Mesodermal cell (in vitro differentiated cells): ENCODE results near the gene EIF5B.

Experiments used
- H3K27ac ChIP-seq: 2 replicates; pipeline ENCODE4 v1.7.0; 2013; ENCODE audit warnings: mild to moderate bottlenecking, low read depth, low read length, moderate library complexity; ENCODE audit not compliant: severe bottlenecking
- H3K36me3 ChIP-seq: 2 replicates; pipeline ENCODE4 v1.7.1; 2013; ENCODE audit warnings: mild to moderate bottlenecking, low read length, moderate library complexity; ENCODE audit not compliant: control insufficient read depth, insufficient read depth
- H3K4me1 ChIP-seq: one replicate; pipeline ENCODE4 v1.7.1; 2013; ENCODE audit warnings: mild to moderate bottlenecking, low read length; ENCODE audit not compliant: insufficient read depth, control insufficient read depth, poor library complexity, severe bottlenecking
- H3K4me3 ChIP-seq: 2 replicates; pipeline ENCODE4 v1.7.0; 2013; ENCODE audit warnings: low read length, control low read depth, mild to moderate bottlenecking; ENCODE audit not compliant: insufficient read depth, poor library complexity, severe bottlenecking; ENCODE audit errors: extremely low read depth
- H3K9me3 ChIP-seq: 2 replicates; pipeline ENCODE4 v1.7.1; 2013; ENCODE audit warnings: mild to moderate bottlenecking, low read length, moderate library complexity; ENCODE audit not compliant: control insufficient read depth
- WGBS, 2 experiments: methylation state at CpG; one replicate each; pipeline ENCODE4 v1.1.5; 2013; ENCODE audit warnings: missing lambda C conversion rate in 2 of 2; ENCODE audit not compliant: insufficient coverage in 2 of 2; 5-methylcytosine and 5-hydroxymethylcytosine counted together

Gene EIF5B

DNA sequence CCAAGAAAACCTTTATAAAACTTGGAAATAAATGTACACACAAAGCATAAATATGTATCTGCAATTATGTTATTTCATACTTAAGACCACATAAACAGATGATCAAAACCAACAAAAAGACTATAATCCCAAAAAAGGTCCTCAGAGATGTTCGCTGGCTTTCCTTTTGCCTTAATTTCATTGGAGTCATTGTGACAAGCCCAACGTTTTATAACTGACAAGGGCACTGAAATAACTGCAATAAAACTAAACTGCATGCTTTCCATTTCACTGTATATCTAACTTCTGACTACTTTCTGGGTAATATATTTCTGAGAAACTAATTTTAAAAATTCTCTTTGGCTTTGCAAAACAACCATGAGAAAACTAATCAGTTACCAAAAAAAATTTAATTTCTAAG lies 96.2 kb downstream of the EIF5B start:
- H3K36me3 ChIP-seq = peaks cover 39% of the 10 kb centered on the region
- no peak overlapping the region for H3K4me3 ChIP-seq
- H3K4me1 ChIP-seq = no peaks in the 10 kb centered on the region
- no peak overlapping the region for H3K27ac ChIP-seq
- H3K9me3 ChIP-seq = no peaks in the 10 kb centered on the region
- 89 to 100% methylated on average over 2 of the region's 2 CpGs for WGBS, 2 experiments

DNA sequence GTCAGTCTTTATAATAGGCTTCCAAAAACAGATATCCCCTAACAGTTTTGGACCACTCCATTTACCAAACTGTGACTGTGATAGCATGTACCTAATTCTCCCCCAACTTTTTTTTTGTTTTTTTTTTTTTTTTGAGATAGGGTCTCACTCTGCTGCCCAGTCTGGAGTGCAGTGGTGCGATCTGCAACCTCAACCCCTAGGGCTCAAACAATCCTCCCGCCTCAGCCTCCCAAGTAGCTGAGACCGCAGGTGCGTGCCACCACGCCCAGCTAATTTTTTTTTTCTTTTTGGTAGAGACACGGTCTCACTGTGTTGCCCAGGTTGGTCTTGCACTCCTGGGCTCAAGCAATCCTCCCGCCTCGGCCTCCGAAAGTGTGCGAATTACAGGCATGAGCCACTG lies 99.7 kb downstream of the EIF5B start:
- H3K9me3 ChIP-seq = no peaks in the 10 kb centered on the region
- H3K4me1 ChIP-seq = no peaks in the 10 kb centered on the region
- no peak overlapping the region for H3K4me3 ChIP-seq
- no peak overlapping the region for H3K27ac ChIP-seq
- WGBS, 2 experiments = 98% methylated on average over 9 of the region's 10 CpGs
- peaks cover 27% of the 10 kb centered on the region for H3K36me3 ChIP-seq

DNA sequence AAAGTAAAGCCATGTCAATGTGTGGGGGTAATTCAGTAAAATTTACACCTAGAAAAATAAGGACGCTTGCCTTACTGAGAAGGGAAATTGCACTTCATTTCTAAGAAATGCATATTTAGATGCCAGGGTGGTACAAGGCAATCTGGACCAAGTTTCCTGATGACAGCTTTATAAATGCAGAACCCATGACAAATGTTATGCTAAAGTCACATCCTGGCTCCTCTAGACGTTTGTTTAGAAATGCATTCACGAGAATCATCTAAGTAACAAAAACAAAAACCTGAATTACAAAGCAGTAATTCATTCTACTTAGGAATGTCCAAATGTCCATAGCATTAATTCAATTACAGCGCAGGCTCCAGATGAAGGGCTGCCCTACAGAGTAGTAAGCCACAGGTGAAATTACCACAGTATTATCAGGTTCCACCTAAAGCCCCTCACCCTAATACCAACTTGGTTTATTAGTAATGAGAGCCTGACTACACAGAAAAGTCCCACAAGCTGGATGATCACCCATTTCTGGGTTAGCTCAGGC lies 102.8 kb downstream of the EIF5B start:
- Histone ChIP-seq H3K36me3 (peaks cover 27% of the 10 kb centered on the region), H3K27ac (no peak overlapping the region), H3K9me3 (no peaks in the 10 kb centered on the region), H3K4me3 (no peak overlapping the region), H3K4me1 (no peaks in the 10 kb centered on the region)
- 75 to 84% methylated on average over 2 to 4 of the region's 4 CpGs for WGBS, 2 experiments

DNA sequence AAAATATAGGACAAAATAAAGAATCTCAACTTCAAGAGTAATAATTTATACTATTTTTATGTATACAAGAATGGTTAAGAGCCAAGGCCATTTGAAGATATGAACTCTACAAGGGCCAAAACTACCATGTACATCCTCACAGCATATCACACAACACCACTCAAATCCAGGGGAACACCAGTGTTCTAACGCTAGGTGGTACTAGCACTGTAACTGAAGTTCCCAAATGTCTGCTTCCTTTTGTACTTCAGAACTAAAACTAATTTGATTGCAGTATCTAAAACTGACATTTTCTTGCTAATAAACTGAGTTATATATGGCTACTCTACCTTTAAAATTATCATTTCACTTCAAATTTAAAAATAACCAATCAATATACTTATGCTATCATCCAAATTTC lies 105.6 kb downstream of the EIF5B start:
- 67% methylated on average over 1 of the region's 1 CpG; no CpG with 5 or more reads in 1 of the 2 experiments for WGBS, 2 experiments
- H3K9me3 ChIP-seq = no peaks in the 10 kb centered on the region
- H3K36me3 ChIP-seq = peaks cover 39% of the 10 kb centered on the region
- H3K4me1 ChIP-seq = no peaks in the 10 kb centered on the region
- H3K27ac ChIP-seq = no peak overlapping the region
- no peak overlapping the region for H3K4me3 ChIP-seq

GRCh38 chr2:99444222-99444621 lies 107.0 kb downstream of the EIF5B start:
- WGBS, 2 experiments = 92 to 96% methylated on average over 2 of the region's 2 CpGs
- Histone ChIP-seq H3K4me1 (no peaks in the 10 kb centered on the region), H3K9me3 (no peaks in the 10 kb centered on the region), H3K4me3 (no peak overlapping the region), H3K36me3 (peaks cover 46% of the 10 kb centered on the region), H3K27ac (no peak overlapping the region)

DNA sequence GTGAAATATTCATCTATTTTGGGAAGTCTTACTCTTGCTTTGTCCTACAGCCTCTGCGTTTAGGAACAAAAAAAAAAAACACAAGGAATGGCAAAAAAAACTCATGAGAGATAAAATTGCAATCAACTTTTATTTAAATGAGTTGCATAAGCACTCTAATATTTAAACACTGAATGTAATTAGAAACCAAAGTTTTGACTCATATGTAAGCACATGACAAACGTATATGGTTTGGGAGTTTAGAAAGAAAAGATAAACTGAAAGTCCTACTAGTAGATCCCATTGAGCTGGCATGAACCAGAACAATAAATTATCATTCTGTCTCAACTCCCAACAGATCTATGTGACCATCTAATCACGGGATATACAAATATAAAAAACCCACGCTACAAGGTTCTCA lies 107.9 kb downstream of the EIF5B start:
- no peak overlapping the region for H3K27ac ChIP-seq
- no peaks in the 10 kb centered on the region for H3K9me3 ChIP-seq
- no peaks in the 10 kb centered on the region for H3K4me1 ChIP-seq
- WGBS, 2 experiments = 93% methylated on average over 2 of the region's 4 CpGs
- H3K36me3 ChIP-seq = peaks cover 47% of the 10 kb centered on the region
- H3K4me3 ChIP-seq = no peak overlapping the region

DNA sequence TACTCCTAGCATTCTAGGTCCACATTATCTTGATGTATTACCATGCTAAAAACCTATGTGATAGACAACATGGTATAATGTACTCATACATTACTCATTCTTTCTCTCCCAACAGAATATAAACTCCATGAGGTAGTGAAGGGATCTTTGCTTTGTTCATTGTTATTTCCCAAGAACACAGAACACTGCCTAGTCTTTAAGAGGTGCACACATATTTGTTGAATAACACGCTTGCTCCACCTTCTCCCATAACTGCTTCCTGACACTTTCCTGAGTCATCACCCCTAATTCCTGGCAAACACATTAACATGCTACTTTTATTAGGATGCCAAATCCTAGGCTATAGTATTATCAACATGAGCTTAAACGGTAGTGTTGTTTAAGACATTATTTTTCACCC lies 111.4 kb downstream of the EIF5B start:
- Histone ChIP-seq H3K4me1 (no peaks in the 10 kb centered on the region), H3K9me3 (no peaks in the 10 kb centered on the region), H3K4me3 (no peak overlapping the region), H3K27ac (no peak overlapping the region), H3K36me3 (peaks cover 57% of the 10 kb centered on the region)
- WGBS, 2 experiments = 75 to 90% methylated on average over 1 of the region's 2 CpGs

DNA sequence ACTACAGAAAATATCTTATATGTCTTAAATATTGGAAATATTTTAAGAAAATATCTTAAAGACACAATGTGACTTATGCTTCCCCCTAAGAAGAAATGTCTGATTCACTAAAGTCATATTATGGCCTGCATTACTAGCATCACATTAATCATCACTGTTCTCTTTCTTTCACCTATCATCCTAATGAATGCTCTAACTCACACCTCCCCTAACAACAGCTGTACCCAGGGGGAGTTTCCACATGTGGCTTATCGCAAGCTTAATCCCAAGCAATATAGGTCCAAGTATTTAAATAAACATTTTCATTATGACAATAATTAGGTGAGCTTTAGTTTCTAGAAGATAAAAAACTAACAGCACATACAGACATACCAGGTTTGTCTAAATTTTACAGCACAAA lies 113.0 kb downstream of the EIF5B start:
- H3K4me1 ChIP-seq = no peaks in the 10 kb centered on the region
- no peak overlapping the region for H3K4me3 ChIP-seq
- H3K36me3 ChIP-seq = peaks cover 72% of the 10 kb centered on the region
- no peaks in the 10 kb centered on the region for H3K9me3 ChIP-seq
- WGBS, 2 experiments = no CpG with 5 or more reads among the region's 1 CpG
- H3K27ac ChIP-seq = no peak overlapping the region
